SK-N-SH (cell line): ENCODE results near the gene TRAPPC6A. TPM values are rescaled to one million over a fixed set of nuclear protein-coding genes. Genes with fewer than 3 reads are reported as not detected.

ENCODE experiments used
- CTCF ChIA-PET: fragments of 300-600, 350-600 bp; formaldehyde crosslinking; extraction: SDS; loops from one replicate; lab custom pipeline; 2021; lab: Yijun Ruan, JAX
- POLR2A ChIA-PET: fragments of 350-600 bp; sonication (Branson Sonifier 250); formaldehyde crosslinking; extraction: SDS; loops from one replicate; lab custom pipeline; 2020; ENCODE audit warnings: antibody characterized with exemption, inconsistent platforms; lab: Yijun Ruan, JAX
- DNase-seq: peaks from one replicate; pipeline ENCODE4 v3.0.0; 2012
- H2AFZ ChIP-seq: fragments of 200-600 bp; sonication (generic); 2 replicates; pipeline ENCODE4 v1.8.1; 2016; ENCODE audit warnings: antibody characterized with exemption, mild to moderate bottlenecking, low read depth
- H3F3A ChIP-seq: fragments of 200-600 bp; sonication (generic); replicated peaks from 2 replicates; pipeline ENCODE3; 2016; ENCODE audit warnings: antibody characterized with exemption, mild to moderate bottlenecking; ENCODE audit not compliant: insufficient read depth
- H3K27ac ChIP-seq, 2 experiments: fragments of 200-500 bp in 1 of 2; fragments of 200-600 bp in 1 of 2; sonication (Bioruptor generic) in 1 of 2; sonication (generic), shearing (Covaris generic) in 1 of 2; 2 replicates each; pipeline versions ENCODE4 v1.5.1 to v1.6.1; 2014 to 2016; ENCODE audit warnings: low read depth in 2 of 2, inconsistent platforms in 1 of 2, low read length in 1 of 2, mild to moderate bottlenecking in 1 of 2, mixed read lengths in 1 of 2
- H3K27me3 ChIP-seq: fragments of 200-600 bp; sonication (generic), shearing (Covaris generic); 2 replicates; pipeline ENCODE4 v1.6.1; 2016; ENCODE audit warnings: mixed run types; ENCODE audit not compliant: insufficient read depth
- H3K36me3 ChIP-seq, 2 experiments: fragments of 200-500 bp in 1 of 2; fragments of 200-600 bp in 1 of 2; sonication (Bioruptor generic) in 1 of 2; sonication (generic) in 1 of 2; replicated peaks in 1 of 2; 2 replicates each; pipeline versions ENCODE3 to v1.5.1; 2014 to 2016; ENCODE audit warnings: low read length in 1 of 2, mild to moderate bottlenecking in 1 of 2; ENCODE audit not compliant: insufficient read depth in 2 of 2, control insufficient read depth in 1 of 2
- H3K4me1 ChIP-seq, 2 experiments: fragments of 200-500 bp in 1 of 2; fragments of 200-600 bp in 1 of 2; sonication (Bioruptor generic) in 1 of 2; sonication (generic), shearing (Covaris generic) in 1 of 2; 2 replicates each; pipeline versions ENCODE4 v1.5.1 to v1.6.1; 2014 to 2016; ENCODE audit warnings: low read depth in 1 of 2, low read length in 1 of 2, mixed run types in 1 of 2; ENCODE audit not compliant: insufficient read depth in 2 of 2, control insufficient read depth in 1 of 2
- H3K4me2 ChIP-seq: fragments of 200-600 bp; sonication (generic), shearing (Covaris generic); 2 replicates; pipeline ENCODE4 v1.6.1; 2017; ENCODE audit warnings: mixed run types
- H3K4me3 ChIP-seq, 2 experiments: fragments of 200-500 bp in 1 of 2; fragments of 200-600 bp in 1 of 2; sonication (Bioruptor generic) in 1 of 2; sonication (generic), shearing (Covaris generic) in 1 of 2; 2 replicates each; pipeline versions ENCODE4 v1.5.1 to v1.8.1; 2014 to 2016; ENCODE audit warnings: low read depth in 2 of 2, inconsistent platforms in 1 of 2, low read length in 1 of 2, mild to moderate bottlenecking in 1 of 2, mixed read lengths in 1 of 2, moderate library complexity in 1 of 2
- H3K79me2 ChIP-seq: fragments of 200-600 bp; sonication (generic); 2 replicates; pipeline ENCODE4 v1.8.1; 2017; ENCODE audit warnings: mild to moderate bottlenecking; ENCODE audit not compliant: insufficient read depth
- H3K9ac ChIP-seq: fragments of 200-600 bp; sonication (generic); 2 replicates; pipeline ENCODE4 v1.6.1; 2017; ENCODE audit warnings: mixed run types
- H3K9me2 ChIP-seq: fragments of 200-600 bp; sonication (generic); 2 replicates; pipeline ENCODE4 v1.6.1; 2017; ENCODE audit warnings: mixed run types
- H3K9me3 ChIP-seq: fragments of 200-600 bp; sonication (generic); 2 replicates; pipeline ENCODE4 v1.6.1; 2017; ENCODE audit warnings: mixed run types, mild to moderate bottlenecking, moderate library complexity
- H4K20me1 ChIP-seq: fragments of 200-600 bp; sonication (generic); 2 replicates; pipeline ENCODE4 v1.6.1; 2017; ENCODE audit warnings: mild to moderate bottlenecking, mixed run types; ENCODE audit not compliant: insufficient read depth
- CTCF ChIP-seq: fragments of 200-600 bp; sonication (generic); IDR thresholded peaks from 2 replicates; pipeline ENCODE4 v1.6.1; 2017; ENCODE audit warnings: antibody characterized with exemption, mild to moderate bottlenecking, moderate library complexity
- ELF1 ChIP-seq: IDR thresholded peaks from 2 replicates; pipeline ENCODE4 v1.4.0; 2012
- EP300 ChIP-seq, 2 experiments: IDR thresholded peaks; 2 replicates each; pipeline versions ENCODE4 v1.4.0 to v1.6.1; 2012; ENCODE audit warnings: borderline replicate concordance in 1 of 2, low read depth in 1 of 2, low read length in 1 of 2
- FOSL2 ChIP-seq: IDR thresholded peaks from 2 replicates; pipeline ENCODE4 v1.4.0; 2012; ENCODE audit warnings: low read depth, mild to moderate bottlenecking, moderate library complexity, borderline replicate concordance
- FOXM1 ChIP-seq: IDR thresholded peaks from 2 replicates; pipeline ENCODE4 v1.4.0; 2012; ENCODE audit warnings: low read depth, mild to moderate bottlenecking
- GATA2 ChIP-seq: sonication (generic); formaldehyde crosslinking; IDR thresholded peaks from 2 replicates; pipeline ENCODE4 v1.5.0; 2020; ENCODE audit warnings: mild to moderate bottlenecking, missing genetic modification reagents
- JUND ChIP-seq: IDR thresholded peaks from 2 replicates; pipeline ENCODE4 v1.4.0; 2012
- MAX ChIP-seq: IDR thresholded peaks from 2 replicates; pipeline ENCODE4 v1.4.0; 2012; ENCODE audit warnings: low read depth
- MEF2A ChIP-seq: IDR thresholded peaks from 2 replicates; pipeline ENCODE4 v1.4.0; 2012; ENCODE audit warnings: low read depth, borderline replicate concordance
- NFIC ChIP-seq: IDR thresholded peaks from 2 replicates; pipeline ENCODE4 v1.4.0; 2012; ENCODE audit warnings: borderline replicate concordance
- NRF1 ChIP-seq: IDR thresholded peaks from 2 replicates; pipeline ENCODE4 v1.6.1; 2012; ENCODE audit warnings: low read depth, mild to moderate bottlenecking, low read length
- POLR2AphosphoS5 ChIP-seq: IDR thresholded peaks from 2 replicates; pipeline ENCODE4 v1.6.1; 2012; ENCODE audit warnings: low read depth, low read length
- RCOR1 ChIP-seq: fragments of 150-350 bp; IDR thresholded peaks from 2 replicates; pipeline ENCODE4 v1.6.1; 2017; ENCODE audit warnings: antibody characterized with exemption, low read length
- RFX5 ChIP-seq: IDR thresholded peaks from 2 replicates; pipeline ENCODE4 v1.6.1; 2012; ENCODE audit warnings: mild to moderate bottlenecking, improper control_type of control experiment, low read length
- RXRA ChIP-seq: IDR thresholded peaks from 2 replicates; pipeline ENCODE4 v1.4.0; 2012; ENCODE audit warnings: low read depth, mild to moderate bottlenecking, borderline replicate concordance
- SIN3A ChIP-seq: IDR thresholded peaks from 2 replicates; pipeline ENCODE4 v1.6.1; 2012; ENCODE audit warnings: low read depth, mild to moderate bottlenecking, low read length, moderate library complexity, borderline replicate concordance
- TAF1 ChIP-seq: IDR thresholded peaks from 2 replicates; pipeline ENCODE4 v1.6.1; 2012; ENCODE audit warnings: low read depth, mild to moderate bottlenecking, low read length, moderate library complexity, borderline replicate concordance
- TEAD4 ChIP-seq: IDR thresholded peaks from 2 replicates; pipeline ENCODE4 v1.4.0; 2012; ENCODE audit warnings: mild to moderate bottlenecking, borderline replicate concordance; ENCODE audit not compliant: insufficient read depth
- USF2 ChIP-seq: fragments of 150-350 bp; IDR thresholded peaks from 2 replicates; pipeline ENCODE4 v1.6.1; 2017; ENCODE audit warnings: antibody characterized with exemption, low read length, low read depth, borderline replicate concordance
- YY1 ChIP-seq: IDR thresholded peaks from 2 replicates; pipeline ENCODE4 v1.4.0; 2012; ENCODE audit warnings: low read depth, mild to moderate bottlenecking
- ZBTB33 ChIP-seq: IDR thresholded peaks from 2 replicates; pipeline ENCODE4 v1.4.0; 2012; ENCODE audit warnings: low read depth, borderline replicate concordance
- WGBS: methylation state at CpG from one replicate; pipeline ENCODE4 v1.1.6; 2017; ENCODE audit warnings: low lambda C conversion rate; 5-methylcytosine and 5-hydroxymethylcytosine counted together
- polyA plus RNA-seq, 3 experiments: library from polyadenylated mRNA; depleted of rRNA; stranded (reverse); fragments of >200 nt; gene quantifications; 2 replicates each; pipeline ENCODE4 v1.2.3, GENCODE V29; 2012

TRAPPC6A gene
- polyA plus RNA-seq, 1 of the 3 experiments (the other 2 are of a cell fraction): 59.0 TPM

- WGBS: 83% methylated on average over 11 of the region's 12 CpGs
- no peak overlapping the region for H2AFZ ChIP-seq
- H3K9ac ChIP-seq: no peak overlapping the region
- no peaks in the 10 kb centered on the region for H3K4me1 ChIP-seq
- no peak for DNase-seq
- ChIA-PET CTCF (interaction anchor here (0.5 to 1.6 kb wide), 15 partner anchors 9 to 226 kb away, joined by 3 to 5 read pairs (median 4); partner anchors contain the start of genes NKPD1 and TRAPPC6A), POLR2A (interaction anchor here (0.9 kb wide), 1 partner anchor 25 kb away, joined by 3 read pairs; no protein-coding TSS in a partner anchor)
- no peaks in the 10 kb centered on the region for H3K9me3 ChIP-seq
- no peaks in the 10 kb centered on the region for H3K27me3 ChIP-seq
- TF ChIP-seq MAX (no peak), NFIC (no peak), CTCF (no peak), YY1 (no peak), USF2 (no peak), RFX5 (no peak), TAF1 (no peak), GATA2 (no peak), JUND (no peak), FOSL2 (no peak), SIN3A (no peak)
- no peak overlapping the region for H3K4me3 ChIP-seq
- H3K9me2 ChIP-seq: no peaks in the 10 kb centered on the region
- no peaks in the 10 kb centered on the region for H3K36me3 ChIP-seq
- no peaks in the 10 kb centered on the region for H4K20me1 ChIP-seq
- H3K79me2 ChIP-seq: no peaks in the 10 kb centered on the region
- H3K4me2 ChIP-seq: no peak overlapping the region
- H3K27ac ChIP-seq: no peak overlapping the region
- no peaks in the 10 kb centered on the region for H3F3A ChIP-seq
Observed at GRCh38 chr19:45186509-45187334, 8.7 kb upstream of the TRAPPC6A start.

- TF ChIP-seq POLR2AphosphoS5 (no peak), NFIC (no peak), FOXM1 (no peak), RCOR1 (no peak), USF2 (no peak), NRF1 (no peak), TEAD4 (no peak), EP300 (IDR thresholded peaks at IDR 0.05; ENCODE audit: borderline replicate concordance in 1 of 2, low read depth in 1 of 2, low read length in 1 of 2) (no peak), ZBTB33 (no peak), SIN3A (no peak), ELF1 (no peak), TAF1 (no peak), MEF2A (no peak), GATA2 (no peak), RXRA (no peak), YY1 (no peak), JUND (no peak)
- TF ChIP-seq, all 33 proteins: peak for 0
- no peaks in the 10 kb centered on the region for H3F3A ChIP-seq
- no peak overlapping the region for H3K27ac ChIP-seq
- no peak overlapping the region for H3K4me3 ChIP-seq
- H3K79me2 ChIP-seq: peaks cover 20% of the 10 kb centered on the region
- WGBS: 92% methylated on average over 5 of the region's 5 CpGs
- no peak for DNase-seq
- no peaks in the 10 kb centered on the region for H4K20me1 ChIP-seq
- no peak overlapping the region for H2AFZ ChIP-seq
- no peaks in the 10 kb centered on the region for H3K9me2 ChIP-seq
- peaks cover 0 to 5% of the 10 kb centered on the region in 2 experiments for H3K36me3 ChIP-seq
- no peak overlapping the region for H3K9ac ChIP-seq
- H3K27me3 ChIP-seq: no peaks in the 10 kb centered on the region
- H3K9me3 ChIP-seq: no peaks in the 10 kb centered on the region
- H3K4me2 ChIP-seq: no peak overlapping the region
- POLR2A ChIA-PET: no interaction called here
- CTCF ChIA-PET: no interaction called here
- H3K4me1 ChIP-seq: peaks cover 0 to 8% of the 10 kb centered on the region in 2 experiments; a peak in 1 of 4 replicates
Observed at GRCh38 chr19:45184115-45184514, 6.1 kb upstream of the TRAPPC6A start.
